LHCN-M2 (cell line): ENCODE measurements around the gene CCDC91. TPM values are rescaled to one million over a fixed set of nuclear protein-coding genes. Genes with fewer than 3 reads are reported as not detected.
"Not testable (repeated sequence)": the region's sequence is repeated elsewhere in the genome, so short reads cannot be mapped to it uniquely, and the experiment has no call there.

Source experiments
- DNase-seq: peaks from one replicate; pipeline ENCODE4 v3.0.0-alpha.2; 2012; ENCODE audit warnings: low read depth
- total RNA-seq: library from RNA; depleted of rRNA; stranded (reverse); fragments of >200 nt; gene quantifications from 2 replicates; pipeline ENCODE4 v1.2.3, GENCODE V29; 2014

CCDC91 gene
- total RNA-seq, 1 experiment from 2014 or later: 13.9 TPM

- DNase-seq: no peak
Observed at GRCh38 chr12:28360253-28360652, 170.0 kb downstream of the CCDC91 start.

DNA sequence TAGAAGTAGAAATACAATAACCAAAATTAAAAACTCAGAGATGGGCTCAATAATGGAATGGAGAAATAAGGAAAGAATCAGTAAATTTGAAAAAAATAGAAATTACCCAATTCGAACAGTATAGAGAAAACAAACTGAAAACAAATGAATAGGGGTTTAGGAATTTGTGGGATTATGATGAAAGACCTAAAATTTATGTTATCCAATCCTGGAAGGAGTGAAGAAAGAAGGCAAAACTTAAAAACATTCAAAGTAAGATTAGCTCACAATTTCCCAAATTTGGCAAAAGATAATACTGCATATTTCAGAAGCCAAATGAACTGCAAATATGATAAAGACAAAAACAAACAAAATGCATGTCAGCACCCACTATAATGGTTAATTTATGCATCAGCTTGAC lies 177.1 kb downstream of the CCDC91 start:
- no peak for DNase-seq

DNA sequence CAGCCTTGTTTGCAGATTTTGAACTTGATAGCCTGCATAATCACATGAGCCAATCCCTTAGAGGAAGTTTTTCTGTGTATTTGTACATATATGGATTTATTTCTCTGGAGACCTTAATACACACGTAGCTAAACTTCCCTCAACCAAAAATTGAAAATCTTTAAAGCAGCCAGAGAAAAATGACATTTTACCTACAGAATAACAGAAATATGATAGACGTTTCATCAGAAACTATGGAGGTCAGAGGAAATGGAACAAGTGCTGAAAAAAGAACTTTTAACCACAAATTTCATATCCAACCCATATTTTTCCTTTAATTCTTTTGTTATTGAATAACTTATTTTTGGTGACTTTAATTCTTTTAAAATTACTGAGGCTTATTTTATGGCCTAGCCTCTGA lies 177.7 kb downstream of the CCDC91 start:
- DNase-seq: no peak

GRCh38 chr12:28369483-28369882 lies 179.2 kb downstream of the CCDC91 start:
- no peak for DNase-seq

GRCh38 chr12:28374556-28374955 lies 184.3 kb downstream of the CCDC91 start:
- peak; percentile 16 for DNase-seq

DNA sequence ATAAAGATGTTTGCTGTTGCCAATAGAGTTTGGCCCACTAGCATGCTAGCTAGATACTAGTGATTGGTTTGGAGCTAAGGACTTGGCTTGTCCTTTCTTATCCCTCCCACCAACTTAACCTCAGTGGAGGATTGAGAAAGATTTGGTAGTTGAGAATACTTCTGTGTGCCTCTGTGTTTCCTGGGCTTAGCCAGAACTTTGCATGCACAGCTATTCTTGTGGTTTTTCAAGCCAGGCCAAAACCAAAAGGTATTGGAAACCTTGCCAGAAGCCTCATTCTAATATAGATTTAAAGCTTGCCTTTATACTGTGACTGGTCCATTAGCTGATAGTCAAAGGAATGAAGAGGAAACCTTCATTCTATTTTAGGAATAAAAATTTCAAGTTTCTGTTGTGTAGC lies 188.5 kb downstream of the CCDC91 start:
- DNase-seq: peak; percentile 65

GRCh38 chr12:28379779-28380178 lies 189.5 kb downstream of the CCDC91 start:
- not testable (repeated sequence) for DNase-seq

DNA sequence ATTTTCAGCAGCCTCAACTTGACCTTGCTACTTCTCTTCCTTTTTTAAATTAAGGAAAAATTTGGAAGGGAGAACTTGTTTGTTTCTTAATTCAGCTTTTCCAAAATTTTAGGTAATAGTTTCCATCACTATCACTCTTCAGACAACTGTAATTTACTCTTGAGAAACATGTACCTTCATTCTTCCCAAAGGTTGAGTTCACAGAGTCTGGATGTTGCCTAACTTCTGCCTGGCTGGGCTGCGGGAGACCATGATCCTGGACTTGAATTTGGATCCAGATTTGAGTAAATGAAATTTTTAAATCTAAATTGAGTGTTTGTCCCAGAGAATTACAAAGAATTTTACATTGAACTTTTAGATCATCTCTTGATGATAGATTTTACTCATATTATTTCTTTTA lies 193.1 kb downstream of the CCDC91 start:
- DNase-seq: no peak

GRCh38 chr12:28388879-28389278 lies 198.6 kb downstream of the CCDC91 start:
- DNase-seq: no peak

- no peak for DNase-seq
Observed at GRCh38 chr12:28390206-28390605, 199.9 kb downstream of the CCDC91 start.

DNA sequence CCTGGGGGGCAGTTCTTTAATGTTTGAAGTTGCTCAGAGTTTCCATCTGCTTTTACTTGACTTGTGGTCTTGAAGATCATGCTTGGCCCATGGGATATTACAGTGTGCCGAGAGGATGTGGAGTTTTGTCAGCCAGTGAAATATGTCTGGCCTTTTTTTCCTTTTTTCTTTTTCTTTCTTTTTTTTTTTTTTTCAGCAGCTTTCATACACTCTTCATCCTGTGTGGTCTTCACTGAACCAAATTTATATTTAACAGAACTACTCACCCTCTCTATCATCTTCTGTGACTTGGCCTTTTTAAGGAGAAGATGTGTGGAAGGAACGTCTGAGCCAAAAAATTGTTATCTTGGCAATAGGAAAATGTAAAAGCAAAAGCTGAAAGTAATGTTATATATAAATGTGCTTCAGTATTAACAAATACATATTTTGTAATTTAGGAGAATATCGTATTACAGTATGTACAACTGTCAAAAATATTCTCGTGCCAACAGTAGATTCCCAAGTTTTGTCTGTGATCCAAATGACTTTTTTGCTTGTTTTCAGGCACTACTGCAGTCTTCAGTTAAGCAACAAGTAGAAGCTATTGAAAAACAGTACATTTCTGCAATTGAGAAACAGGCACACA lies 200.6 kb downstream of the CCDC91 start:
- DNase-seq: peak; percentile 64

DNA sequence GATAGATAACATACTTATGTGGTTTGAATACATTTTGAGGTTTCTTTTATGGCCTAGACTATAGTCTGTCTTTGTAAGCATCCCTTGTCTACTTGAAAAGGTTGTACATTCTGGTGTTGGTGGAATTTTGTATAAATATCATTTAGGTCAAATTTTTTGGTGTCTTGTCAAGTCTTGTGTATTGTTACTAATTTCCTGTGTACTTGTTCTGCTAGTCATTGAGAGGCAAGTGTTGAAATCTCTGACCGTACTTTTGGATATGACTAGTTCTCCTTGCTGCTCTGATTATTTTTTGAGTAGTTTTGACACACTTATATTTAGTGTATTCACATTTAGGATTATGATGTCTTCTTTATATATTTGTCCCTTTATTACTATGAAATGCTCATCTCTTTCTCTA lies 219.6 kb downstream of the CCDC91 start:
- peak; percentile 5 for DNase-seq

GRCh38 chr12:28413460-28414109 lies 223.3 kb downstream of the CCDC91 start:
- no peak for DNase-seq

DNA sequence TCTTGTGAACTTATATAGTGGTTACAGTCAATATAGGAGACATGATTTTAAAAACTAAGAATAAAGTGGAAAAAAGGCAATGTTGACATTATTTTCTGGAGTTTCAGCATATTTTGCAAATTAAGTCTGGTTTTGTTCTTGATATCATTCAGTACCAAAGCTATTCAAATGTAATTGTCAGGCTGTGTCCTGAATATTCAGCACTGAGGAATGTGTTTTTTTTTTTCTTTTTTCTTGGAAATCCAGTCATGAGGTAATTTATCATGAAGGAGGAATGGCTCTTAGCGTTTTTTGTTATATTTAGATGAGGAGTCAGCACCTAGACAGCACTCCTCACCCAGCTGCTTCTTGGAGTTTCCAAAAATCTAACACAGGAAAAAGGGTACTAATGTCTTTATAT lies 225.5 kb downstream of the CCDC91 start:
- DNase-seq: peak; percentile 84

DNA sequence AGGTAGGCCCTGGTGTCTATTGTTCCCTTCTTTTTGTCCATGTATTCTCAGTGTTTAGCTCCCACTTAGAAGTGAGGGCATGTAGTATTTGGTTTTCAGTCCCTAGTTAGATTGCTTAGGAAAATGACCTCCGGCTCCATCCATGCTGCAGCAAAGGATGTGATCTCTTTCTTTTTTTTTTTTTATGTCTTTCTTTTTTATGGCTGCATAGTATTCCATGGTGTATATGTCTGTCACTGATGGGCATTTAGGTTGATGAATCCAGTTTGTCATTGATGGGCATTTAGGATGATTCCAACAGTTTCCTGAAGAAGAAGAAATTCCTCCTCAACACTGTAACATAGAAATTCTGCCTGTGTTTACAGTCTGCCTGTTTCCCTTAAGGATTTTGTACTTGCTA lies 231.1 kb downstream of the CCDC91 start:
- DNase-seq: no peak

GRCh38 chr12:28424965-28425364 lies 234.7 kb downstream of the CCDC91 start:
- peak; percentile 26 for DNase-seq

DNA sequence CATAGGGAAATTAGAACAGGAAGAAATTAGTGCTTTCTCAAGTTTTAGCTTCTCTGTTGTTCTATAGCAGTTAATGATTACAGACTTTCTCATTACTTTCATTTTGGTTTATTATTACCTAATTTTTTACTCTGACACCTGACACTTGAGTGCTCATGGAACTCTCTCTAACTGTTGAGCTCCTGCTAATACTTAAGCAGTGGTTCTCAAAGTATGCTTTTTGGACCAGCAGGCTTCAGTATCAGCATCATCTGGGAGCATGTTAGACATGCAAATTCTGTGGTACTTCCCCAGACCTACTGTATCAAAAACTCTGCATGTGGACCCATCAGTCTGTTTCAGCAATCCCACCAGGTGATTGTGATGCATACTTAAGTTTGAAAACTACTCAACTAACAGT lies 235.3 kb downstream of the CCDC91 start:
- no peak for DNase-seq

GRCh38 chr12:28427046-28427445 lies 236.8 kb downstream of the CCDC91 start:
- DNase-seq: no peak

GRCh38 chr12:28440081-28440608 lies 249.9 kb downstream of the CCDC91 start:
- DNase-seq: no peak

- no peak for DNase-seq
Observed at GRCh38 chr12:28442101-28442500, 251.8 kb downstream of the CCDC91 start.

- DNase-seq: no peak
Observed at GRCh38 chr12:28443337-28443736, 253.1 kb downstream of the CCDC91 start.

- DNase-seq: peak; percentile 1
Observed at GRCh38 chr12:28446031-28446430, 255.8 kb downstream of the CCDC91 start.

- DNase-seq: no peak
Observed at GRCh38 chr12:28453686-28454085, 263.4 kb downstream of the CCDC91 start.
